ENCODE data around the gene MTX1.
A peak's percentile ranks its signal among the peaks of the same experiment; 100 is the strongest.

MTX1 gene

GRCh38 chr1:155174324-155175280 lies 33.9 kb upstream of the MTX1 start:
- peak in 3 of 5 experiments; percentile 34 to 82 (median 45) for DNase-seq

- no peak for DNase-seq
These were observed 33.1 kb upstream of the MTX1 start for GRCh38 chr1:155175281-155175926.

GRCh38 chr1:155175927-155176371 lies 32.5 kb upstream of the MTX1 start:
- DNase-seq = peak in 1 of 5 experiments; percentile 42

GRCh38 chr1:155176544-155177071 lies 31.9 kb upstream of the MTX1 start:
- peak; percentile 55 to 81 (median 73) for DNase-seq

GRCh38 chr1:155177192-155177917 lies 31.1 kb upstream of the MTX1 start:
- no peak for DNase-seq

- DNase-seq = no peak
These were observed 30.6 kb upstream of the MTX1 start for GRCh38 chr1:155177918-155178281.

GRCh38 chr1:155178441-155179111 lies 29.9 kb upstream of the MTX1 start:
- DNase-seq = no peak

GRCh38 chr1:155179112-155180031 lies 29.1 kb upstream of the MTX1 start:
- DNase-seq = no peak

- DNase-seq = no peak
These were observed 27.0 kb upstream of the MTX1 start for GRCh38 chr1:155181371-155182051.

- DNase-seq = no peak
These were observed 26.4 kb upstream of the MTX1 start for GRCh38 chr1:155182052-155182550.

- DNase-seq = no peak
These were observed 24.7 kb upstream of the MTX1 start for GRCh38 chr1:155183775-155184221.

GRCh38 chr1:155184351-155184811 lies 24.1 kb upstream of the MTX1 start:
- no peak for DNase-seq

- DNase-seq = no peak
These were observed 23.4 kb upstream of the MTX1 start for GRCh38 chr1:155184835-155185782.

GRCh38 chr1:155185783-155186066 lies 22.8 kb upstream of the MTX1 start:
- DNase-seq = no peak

GRCh38 chr1:155186067-155186793 lies 22.3 kb upstream of the MTX1 start:
- DNase-seq = no peak

GRCh38 chr1:155186794-155187455 lies 21.6 kb upstream of the MTX1 start:
- DNase-seq = no peak

- no peak for DNase-seq
These were observed 21.0 kb upstream of the MTX1 start for GRCh38 chr1:155187456-155187891.

- DNase-seq = no peak
These were observed 20.2 kb upstream of the MTX1 start for GRCh38 chr1:155188268-155188667.

All from T-helper 2 cell (primary cell).